IPS-18c (cell line): Measurements from ENCODE around the gene UIMC1.
"Not testable (repeated sequence)": the region's sequence is repeated elsewhere in the genome, so short reads cannot be mapped to it uniquely, and the experiment has no call there.

Source experiments
- H3K4me3 ChIP-seq: 2 replicates; pipeline ENCODE4 v1.7.0; 2013; ENCODE audit warnings: low read depth, mild to moderate bottlenecking, low read length, moderate library complexity; ENCODE audit not compliant: insufficient read depth
- H3K9me3 ChIP-seq: one replicate; pipeline ENCODE4 v1.6.1; 2013; ENCODE audit warnings: mild to moderate bottlenecking, low read length, moderate library complexity; ENCODE audit not compliant: control insufficient read depth, insufficient read depth

UIMC1 gene

GRCh38 chr5:177006265-177006972 lies at the start of gene UIMC1:
UIMC1 (minus strand) TSS chr5:177006779; CDS start chr5:176982615, 24,164 bp downstream.
- Histone ChIP-seq H3K4me3 (peak within 1 kb of the TSS; percentile 94), H3K9me3 (no peaks in the 10 kb centered on the region)

- no peaks in the 10 kb centered on the region for H3K9me3 ChIP-seq
- no peak overlapping the region for H3K4me3 ChIP-seq
These were observed 42.7 kb upstream of the UIMC1 start for GRCh38 chr5:177049285-177049684.

- H3K4me3 ChIP-seq, H3K9me3 ChIP-seq: not testable (repeated sequence)
These were observed 42.0 kb upstream of the UIMC1 start for GRCh38 chr5:177048531-177048930.

GRCh38 chr5:177045631-177046030 lies 39.1 kb upstream of the UIMC1 start:
- Histone ChIP-seq H3K9me3 (no peaks in the 10 kb centered on the region), H3K4me3 (no peak overlapping the region)

GRCh38 chr5:177044641-177045040 lies 38.1 kb upstream of the UIMC1 start:
- H3K4me3 ChIP-seq: no peak overlapping the region
- no peaks in the 10 kb centered on the region for H3K9me3 ChIP-seq

- no peak overlapping the region for H3K4me3 ChIP-seq
These were observed 37.4 kb upstream of the UIMC1 start for GRCh38 chr5:177043958-177044357.

GRCh38 chr5:177043114-177043513 lies 36.5 kb upstream of the UIMC1 start:
- no peak overlapping the region for H3K4me3 ChIP-seq
- H3K9me3 ChIP-seq: no peaks in the 10 kb centered on the region

More at GRCh38 chr5:177043958-177044357, 37.4 kb upstream of the UIMC1 start:
- H3K9me3 ChIP-seq: no peaks in the 10 kb centered on the region

- no peaks in the 10 kb centered on the region for H3K9me3 ChIP-seq
These were observed 35.4 kb upstream of the UIMC1 start for GRCh38 chr5:177041936-177042335.

GRCh38 chr5:177040814-177041420 lies 34.3 kb upstream of the UIMC1 start:
- Histone ChIP-seq H3K9me3 (no peaks in the 10 kb centered on the region), H3K4me3 (no peak overlapping the region)

More at GRCh38 chr5:177041936-177042335, 35.4 kb upstream of the UIMC1 start:
- H3K4me3 ChIP-seq: no peak overlapping the region

- H3K9me3 ChIP-seq: no peaks in the 10 kb centered on the region
- H3K4me3 ChIP-seq: no peak overlapping the region
These were observed 30.3 kb upstream of the UIMC1 start for GRCh38 chr5:177036921-177037320.

- no peaks in the 10 kb centered on the region for H3K9me3 ChIP-seq
These were observed 29.9 kb upstream of the UIMC1 start for GRCh38 chr5:177036443-177036842.

GRCh38 chr5:177035976-177036375 lies 29.4 kb upstream of the UIMC1 start:
- Histone ChIP-seq H3K9me3 (no peaks in the 10 kb centered on the region), H3K4me3 (no peak overlapping the region)

More at GRCh38 chr5:177036443-177036842, 29.9 kb upstream of the UIMC1 start:
- no peak overlapping the region for H3K4me3 ChIP-seq

- Histone ChIP-seq H3K9me3 (no peaks in the 10 kb centered on the region), H3K4me3 (no peak overlapping the region)
These were observed 22.9 kb upstream of the UIMC1 start for GRCh38 chr5:177029498-177029897.

GRCh38 chr5:177027665-177028064 lies 21.1 kb upstream of the UIMC1 start:
- peaks cover 4% of the 10 kb centered on the region for H3K9me3 ChIP-seq

GRCh38 chr5:177025101-177025601 lies 18.6 kb upstream of the UIMC1 start:
- peaks cover 8% of the 10 kb centered on the region for H3K9me3 ChIP-seq

More at GRCh38 chr5:177027665-177028064, 21.1 kb upstream of the UIMC1 start:
- no peak overlapping the region for H3K4me3 ChIP-seq

GRCh38 chr5:177024559-177024958 lies 18.0 kb upstream of the UIMC1 start:
- H3K9me3 ChIP-seq: peaks cover 8% of the 10 kb centered on the region
- H3K4me3 ChIP-seq: no peak overlapping the region

More at GRCh38 chr5:177025101-177025601, 18.6 kb upstream of the UIMC1 start:
- H3K4me3 ChIP-seq: no peak overlapping the region

GRCh38 chr5:177023303-177023664 lies 16.7 kb upstream of the UIMC1 start:
- peak overlapping the region; percentile 88 for H3K4me3 ChIP-seq
- peaks cover 8% of the 10 kb centered on the region for H3K9me3 ChIP-seq
